HFF-Myc (cell line): ENCODE results near the gene ASB12.
"Not testable (repeated sequence)": the region's sequence is repeated elsewhere in the genome, so short reads cannot be mapped to it uniquely, and the experiment has no call there.

Source experiments
- DNase-seq: peaks from one replicate; pipeline ENCODE4 v3.0.0-alpha.2; 2011; ENCODE audit warnings: low read depth; ENCODE audit errors: extremely low read depth
- H3K4me3 ChIP-seq: replicated peaks from 2 replicates; pipeline ENCODE4 v1.5.1; 2011; ENCODE audit warnings: low read depth, mild to moderate bottlenecking, control low read depth, low read length
- CTCF ChIP-seq: IDR thresholded peaks from 2 replicates; pipeline ENCODE4 v1.5.1; 2012; ENCODE audit warnings: mild to moderate bottlenecking, low read depth, low read length, control low read depth; ENCODE audit errors: missing control alignments

Gene ASB12

DNA sequence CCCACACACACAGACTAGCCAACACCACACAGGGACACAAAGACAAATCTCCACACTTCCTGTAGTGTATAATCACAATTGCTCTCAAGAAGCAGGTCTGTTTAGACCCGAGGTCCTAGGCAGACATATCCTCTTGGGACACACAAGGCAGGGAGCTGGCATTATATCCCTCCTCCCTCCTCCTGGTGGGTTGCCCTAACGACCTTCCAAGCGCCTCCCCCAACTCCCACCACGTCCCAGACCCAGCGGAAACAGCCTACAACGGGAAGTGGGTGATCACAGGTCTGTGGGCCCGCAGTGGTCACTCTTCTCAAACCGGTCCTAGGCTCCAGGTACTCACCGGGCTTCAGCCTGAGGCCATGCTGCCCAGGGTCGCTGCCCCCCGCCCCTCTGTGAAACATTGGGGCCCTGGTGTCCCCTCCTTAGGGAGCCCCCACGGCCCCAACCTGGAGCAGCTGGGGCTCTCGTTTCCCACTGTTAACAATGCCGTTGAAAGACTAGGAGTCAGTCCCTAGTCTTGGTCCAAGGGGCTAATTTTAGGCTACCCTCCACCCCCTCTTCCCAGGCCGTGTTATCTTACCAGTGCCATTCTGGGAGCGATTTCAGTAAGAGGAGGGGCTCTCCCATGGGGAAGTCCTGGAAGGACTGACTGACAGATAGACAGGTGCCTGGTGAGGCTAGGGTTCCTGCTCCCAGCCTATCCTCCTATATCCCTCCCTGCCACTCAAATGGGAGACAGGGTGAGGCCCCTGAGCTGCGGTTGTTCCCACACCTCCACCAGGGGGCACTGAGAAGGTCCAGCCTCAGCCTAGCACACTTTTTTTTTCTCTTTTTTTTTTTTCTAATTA lies at the start of gene ASB12:
TSS of gene ASB12 (minus strand) at position 485 of the 848 bp plus-strand sequence. CDS start 4,957 bp downstream, outside the sequence.
- DNase-seq = no peak
- H3K4me3 ChIP-seq = no peak within 1 kb of the TSS
- TF ChIP-seq CTCF = no peak

DNA sequence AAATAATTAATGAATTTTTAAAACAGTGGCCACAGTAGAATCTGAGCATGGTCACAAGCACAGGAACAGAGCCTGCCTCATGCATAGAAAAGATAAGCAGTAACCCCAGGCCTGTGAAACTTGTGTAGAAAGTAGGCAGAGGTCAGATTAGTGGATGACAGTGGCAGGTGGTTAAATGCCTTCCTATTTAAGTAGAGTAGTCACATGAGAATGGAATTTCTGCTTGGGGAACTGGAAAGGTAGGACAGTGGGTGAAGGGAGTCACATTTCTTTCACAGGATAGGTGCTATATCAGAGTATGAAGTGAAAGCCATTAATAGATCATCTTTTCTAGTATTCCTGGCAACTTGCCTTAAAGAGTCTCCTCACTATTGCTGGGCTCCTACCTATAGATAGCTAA lies 34.9 kb upstream of the ASB12 start:
- no peak overlapping the region for H3K4me3 ChIP-seq
- TF ChIP-seq CTCF = no peak
- no peak for DNase-seq

DNA sequence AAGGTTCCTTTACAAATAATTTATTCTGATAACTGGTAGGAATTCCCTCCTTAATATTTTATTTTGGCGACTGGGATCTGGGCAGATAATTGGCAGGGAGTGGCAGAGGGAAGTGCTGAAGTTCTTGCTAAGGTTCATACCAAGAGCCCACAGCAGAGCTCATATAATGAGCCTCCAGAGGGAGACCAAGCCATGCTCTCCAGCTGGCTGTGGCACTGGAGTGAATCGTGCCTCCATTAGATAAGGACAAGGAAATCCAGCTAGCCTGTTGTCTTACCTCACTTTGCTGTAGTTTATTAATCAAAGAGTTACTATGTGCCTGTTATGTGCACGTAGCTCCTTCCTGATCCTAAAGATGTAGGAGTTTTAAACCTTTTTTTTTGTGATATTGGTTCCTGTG lies 1.3 kb downstream of the ASB12 start:
- no peak overlapping the region for H3K4me3 ChIP-seq
- DNase-seq = no peak
- no peak for TF ChIP-seq CTCF

- no peak for TF ChIP-seq CTCF
- DNase-seq = no peak
- H3K4me3 ChIP-seq = no peak overlapping the region
Measured at GRCh38 chrX:64218023-64218422, 12.4 kb downstream of the ASB12 start.

GRCh38 chrX:64213989-64214388 lies 16.4 kb downstream of the ASB12 start:
- H3K4me3 ChIP-seq, DNase-seq: not testable (repeated sequence)

- no peak for DNase-seq
- TF ChIP-seq CTCF = no peak
- peak overlapping the region; percentile 58 for H3K4me3 ChIP-seq
Measured at GRCh38 chrX:64206556-64207162, 23.7 kb downstream of the ASB12 start.

- peak; percentile 72 for DNase-seq
- TF ChIP-seq CTCF = no peak
- peak overlapping the region; percentile 58 for H3K4me3 ChIP-seq
Measured at GRCh38 chrX:64205735-64206501, 24.5 kb downstream of the ASB12 start.
